GM13976 (cell line): ENCODE data around the gene FOXI3.

Source experiments
- DNase-seq: peaks from one replicate; pipeline ENCODE4 v3.0.0; 2012; ENCODE audit warnings: low spot score
- CTCF ChIP-seq: IDR thresholded peaks from 2 replicates; pipeline ENCODE4 v1.5.1; 2012; ENCODE audit warnings: borderline replicate concordance, mild to moderate bottlenecking; ENCODE audit not compliant: insufficient read depth; ENCODE audit errors: extremely low read depth, missing control alignments, control extremely low read depth
- in situ Hi-C: fragments of 300-500 bp; cut with MboI; formaldehyde crosslinking; loops from one replicate; pipeline ENCODE4 v1.12.0; 2022; ENCODE audit warnings: low sequenced_read_pairs, mixed read lengths, inconsistent platforms; ENCODE audit not compliant: unreplicated experiment

Gene FOXI3

GRCh38 chr2:88452565-88452905 lies at the start of gene FOXI3:
Gene FOXI3, minus strand, starts transcription at chr2:88452693. Its CDS starts 158 bp downstream, at chr2:88452535.
- in situ Hi-C loops = no loop called here
- peak; percentile 36 for DNase-seq
- no peak for TF ChIP-seq CTCF

- DNase-seq = no peak
- in situ Hi-C loops = no loop called here
- no peak for TF ChIP-seq CTCF
These were observed 48.2 kb upstream of the FOXI3 start for GRCh38 chr2:88500691-88501090.

GRCh38 chr2:88499204-88499603 lies 46.7 kb upstream of the FOXI3 start:
- in situ Hi-C loops = no loop called here
- no peak for DNase-seq
- no peak for TF ChIP-seq CTCF

GRCh38 chr2:88493481-88493880 lies 41.0 kb upstream of the FOXI3 start:
- DNase-seq = no peak
- in situ Hi-C loops = no loop called here
- TF ChIP-seq CTCF = no peak

- in situ Hi-C loops = no loop called here
- DNase-seq = no peak
- TF ChIP-seq CTCF = no peak
These were observed 39.5 kb upstream of the FOXI3 start for GRCh38 chr2:88492002-88492401.

GRCh38 chr2:88489181-88489580 lies 36.7 kb upstream of the FOXI3 start:
- in situ Hi-C loops = no loop called here
- no peak for DNase-seq
- TF ChIP-seq CTCF = no peak

- no peak for TF ChIP-seq CTCF
- DNase-seq = no peak
- in situ Hi-C loops = no loop called here
These were observed 30.7 kb upstream of the FOXI3 start for GRCh38 chr2:88483200-88483599.
